ENCODE results near the gene MT2A.

MT2A gene

GRCh38 chr16:56639045-56639444 lies 30.7 kb downstream of the MT2A start:
- no peak for DNase-seq

DNA sequence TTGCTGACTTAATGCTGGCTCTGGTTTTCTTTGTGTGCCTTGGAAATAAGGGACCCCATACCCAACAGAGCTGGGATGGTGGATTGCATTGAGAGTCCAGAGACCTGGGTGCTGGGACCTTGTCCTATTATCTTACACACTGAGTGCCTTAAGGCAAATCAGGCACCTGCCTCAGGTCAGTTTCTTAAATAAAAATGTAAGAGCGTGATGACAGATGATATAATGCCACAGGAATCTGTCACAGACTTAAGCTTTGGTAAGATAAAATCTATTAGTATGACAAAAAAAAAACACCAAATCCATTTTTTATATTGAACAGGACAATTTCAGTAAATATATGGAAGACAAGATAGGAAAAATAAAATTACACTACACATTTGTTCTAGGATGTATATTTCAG lies 31.7 kb downstream of the MT2A start:
- no peak for DNase-seq

- DNase-seq: no peak
Observed at GRCh38 chr16:56641166-56641565, 32.8 kb downstream of the MT2A start.

GRCh38 chr16:56643080-56643778 lies 34.8 kb downstream of the MT2A start:
- DNase-seq: peak; percentile 64

DNA sequence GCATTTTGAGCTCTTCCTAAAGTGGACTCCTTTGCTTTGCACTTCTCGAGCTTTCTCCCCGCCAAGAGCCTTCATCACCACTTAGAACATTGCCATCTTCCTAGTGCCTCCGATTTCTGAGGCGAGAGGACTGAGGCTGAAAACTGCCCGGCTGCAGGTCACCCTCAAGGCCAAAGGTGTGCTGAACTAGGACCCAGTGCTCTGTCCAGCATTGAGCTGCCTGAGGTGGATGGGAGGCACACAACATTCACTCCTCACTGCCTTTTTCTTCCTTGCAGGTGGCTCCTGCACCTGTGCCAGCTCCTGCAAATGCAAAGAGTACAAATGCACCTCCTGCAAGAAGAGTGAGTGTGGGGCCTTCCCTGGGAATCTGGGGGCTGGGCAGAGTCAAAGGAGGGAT lies 35.4 kb downstream of the MT2A start:
- DNase-seq: no peak

- DNase-seq: no peak
Observed at GRCh38 chr16:56645311-56645710, 36.9 kb downstream of the MT2A start.

GRCh38 chr16:56645838-56646237 lies 37.5 kb downstream of the MT2A start:
- no peak for DNase-seq

DNA sequence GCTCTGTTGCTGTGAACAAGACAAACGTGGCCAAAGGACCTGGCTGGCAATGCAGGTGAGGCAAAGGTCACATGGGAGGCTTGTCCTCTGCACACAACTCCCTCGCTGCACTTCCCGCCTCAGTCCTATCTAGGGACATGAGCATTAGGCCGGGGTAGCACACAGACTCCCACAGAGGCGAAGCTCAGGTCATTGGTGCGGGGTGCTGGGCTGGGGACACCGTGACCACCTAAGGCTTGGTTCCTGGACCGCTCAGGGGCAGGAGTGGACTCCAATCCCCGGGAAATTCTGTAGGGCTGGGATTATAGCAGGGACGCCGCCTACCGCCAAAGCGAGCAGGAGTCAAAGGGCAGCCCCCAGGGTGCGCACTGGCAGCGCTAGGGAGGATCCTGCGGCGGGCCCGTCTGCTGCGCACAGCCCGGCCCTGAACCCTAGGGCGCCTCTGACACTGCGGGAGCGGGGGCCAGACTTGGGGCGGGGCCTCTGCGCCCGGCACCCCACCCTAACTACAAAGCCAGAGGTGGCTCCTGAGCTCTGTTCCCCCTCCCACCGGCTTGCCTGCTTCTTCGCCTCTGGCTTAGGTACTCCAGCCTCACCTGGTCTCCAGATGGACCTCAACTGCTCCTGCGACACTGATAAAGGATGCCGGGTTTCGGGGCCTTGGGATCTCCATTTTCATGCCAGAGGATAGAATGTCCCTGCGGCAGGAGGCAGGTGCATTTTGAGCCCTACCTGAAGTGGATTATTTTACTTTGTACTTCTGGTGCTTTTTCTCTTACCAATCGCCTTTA lies 39.5 kb downstream of the MT2A start:
- no peak for DNase-seq

DNA sequence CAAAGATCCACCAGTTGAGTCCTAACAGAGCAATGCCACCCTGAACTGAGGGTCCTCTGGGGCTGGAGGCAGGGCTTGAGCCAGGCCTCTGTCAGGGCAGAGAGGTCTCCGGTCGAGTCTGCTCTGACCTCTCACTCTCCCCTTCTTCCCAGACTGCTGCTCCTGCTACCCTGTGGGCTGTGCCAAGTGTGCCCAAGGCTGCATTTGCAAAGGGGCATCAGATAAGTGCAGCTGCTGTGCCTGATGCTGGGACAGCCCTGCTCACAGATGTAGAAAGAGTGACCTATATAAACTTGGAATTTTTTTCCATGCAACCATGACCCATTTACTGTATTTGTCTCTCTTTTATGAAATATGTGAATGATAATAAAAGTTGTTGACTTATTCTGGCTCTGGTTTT lies 40.9 kb downstream of the MT2A start:
- DNase-seq: no peak

GRCh38 chr16:56649820-56650219 lies 41.4 kb downstream of the MT2A start:
- DNase-seq: no peak

- no peak for DNase-seq
Observed at GRCh38 chr16:56651586-56651985, 43.2 kb downstream of the MT2A start, which contains the start of gene MT1B. TSS of gene MT1B (plus strand) at chr16:56651886. CDS start at chr16:56651954, 68 bp downstream.

DNA sequence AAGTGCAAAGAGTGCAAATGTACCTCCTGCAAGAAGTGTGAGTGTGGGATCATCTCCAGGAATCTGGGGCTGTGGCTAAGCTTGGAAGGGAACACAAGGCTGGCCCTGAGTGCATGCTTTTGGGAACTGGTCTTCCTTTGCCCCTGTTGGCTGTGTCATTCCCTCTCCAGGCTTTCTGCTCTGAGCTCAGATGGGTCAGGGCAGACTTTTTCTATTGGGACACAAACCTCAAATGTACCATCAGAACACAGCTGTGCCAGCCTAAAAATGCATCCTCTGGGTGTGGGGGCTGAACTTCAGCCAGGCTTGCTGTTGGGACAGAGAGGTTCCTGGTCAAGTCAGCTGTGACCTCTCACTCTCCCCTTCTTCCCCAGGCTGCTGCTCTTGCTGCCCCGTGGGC lies 44.2 kb downstream of the MT2A start:
- no peak for DNase-seq

GRCh38 chr16:56653218-56653617 lies 44.8 kb downstream of the MT2A start:
- no peak for DNase-seq

DNA sequence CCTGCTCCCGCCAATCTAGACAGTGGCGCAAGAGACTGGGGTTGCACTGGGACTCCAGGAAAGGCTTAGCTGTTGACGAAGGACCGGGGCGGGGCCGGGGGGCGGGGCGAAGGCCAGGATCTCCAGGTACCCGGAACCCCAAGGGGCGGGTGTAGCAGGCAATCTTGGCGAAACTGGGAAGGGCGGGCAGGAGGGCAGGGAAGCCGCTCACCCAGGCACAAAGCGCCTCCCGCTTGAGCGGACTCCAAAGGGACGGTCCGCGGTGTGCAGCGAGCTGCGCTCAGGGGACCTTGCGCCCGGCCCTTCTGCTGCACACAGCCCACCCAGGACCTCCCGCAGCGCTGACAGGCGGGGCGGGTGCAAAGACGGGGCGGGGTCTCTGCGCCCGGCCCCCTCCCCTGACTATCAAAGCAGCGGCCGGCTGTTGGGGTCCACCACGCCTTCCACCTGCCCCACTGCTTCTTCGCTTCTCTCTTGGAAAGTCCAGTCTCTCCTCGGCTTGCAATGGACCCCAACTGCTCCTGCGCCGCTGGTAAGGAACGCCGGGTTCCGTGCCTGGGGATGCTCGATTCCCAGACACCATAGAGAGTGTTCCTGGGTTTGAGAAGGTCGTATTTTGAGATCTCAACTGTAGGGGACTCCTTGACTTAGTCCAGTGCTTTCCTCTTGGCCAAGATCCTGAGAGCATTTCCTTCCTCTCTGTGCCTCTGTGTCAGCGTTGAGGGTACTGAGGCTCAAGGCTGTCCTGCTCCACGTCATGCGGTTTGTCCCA lies 49.4 kb downstream of the MT2A start, which contains the start of gene MT1F:
Gene MT1F (plus strand): TSS at position 405 of the 772 bp plus-strand sequence. CDS start 100 bp downstream, at position 505.
- peak; percentile 38 for DNase-seq

- no peak for DNase-seq
Observed at GRCh38 chr16:56658327-56658875, 50.0 kb downstream of the MT2A start.

All from central memory CD4-positive, alpha-beta T cell (primary cell).